Peyer's patch (tissue), 4 donors: ENCODE results near the gene ADGRL3. TPM values are rescaled to one million over a fixed set of nuclear protein-coding genes. Genes with fewer than 3 reads are reported as not detected.

Experiments used
- DNase-seq, 3 donors: peaks; one replicate each; pipeline ENCODE4 v3.0.0-alpha.2; 2017 to 2019
- H3K27ac ChIP-seq, 4 donors: fragments of 200-600 bp; sonication (generic); one replicate each; pipeline ENCODE4 v1.5.1; 2016 to 2019
- H3K27me3 ChIP-seq, 2 donors: fragments of 200-600 bp; sonication (generic); one replicate each; pipeline ENCODE4 v1.5.1; 2019
- H3K36me3 ChIP-seq, 3 donors: fragments of 200-600 bp; sonication (generic); one replicate each; pipeline ENCODE4 v1.5.1; 2016 to 2019
- H3K4me1 ChIP-seq, 4 donors: fragments of 200-600 bp; sonication (generic); one replicate each; pipeline ENCODE4 v1.5.1; 2016 to 2019
- H3K4me3 ChIP-seq, 4 donors: fragments of 200-600 bp; sonication (generic); 1 replicate in 3 of 4; 2 replicates in 1 of 4; pipeline ENCODE4 v1.5.1; 2016 to 2019; ENCODE audit warnings: mild to moderate bottlenecking in 1 of 4
- H3K9me3 ChIP-seq, 4 donors: fragments of 200-600 bp; sonication (generic); one replicate each; pipeline ENCODE4 v1.5.1; 2016 to 2019; ENCODE audit warnings: mild to moderate bottlenecking in 1 of 4
- CTCF ChIP-seq, 6 experiments: fragments of 450-650 bp in 4 of 6; fragments of 200-600 bp in 2 of 6; sonication (generic) in 1 of 6; IDR thresholded peaks; one replicate each; pipeline ENCODE4 v1.5.1; 2017 to 2019; ENCODE audit warnings: antibody characterized with exemption in 6 of 6, mild to moderate bottlenecking in 3 of 6, moderate library complexity in 1 of 6
- POLR2A ChIP-seq, 2 donors: fragments of 450-650 bp; IDR thresholded peaks; one replicate each; pipeline ENCODE4 v1.5.1; 2017; ENCODE audit warnings: antibody characterized with exemption in 2 of 2, mild to moderate bottlenecking in 2 of 2, moderate library complexity in 2 of 2
- total RNA-seq, 4 donors: library from RNA; depleted of rRNA; stranded (reverse); fragments of >200 nt; gene quantifications; one replicate each; pipeline ENCODE4 v1.1.0, GENCODE V29; 2016

ADGRL3 gene
- total RNA-seq, 4 donors from 2014 or later: 3.7 to 39.6 (median 9.1) TPM

GRCh38 chr4:61911313-61911756 lies 711.2 kb downstream of the ADGRL3 start:
- Histone ChIP-seq H3K27me3 (no peaks in the 10 kb centered on the region), H3K4me3 (no peak overlapping the region), H3K36me3 (no peaks in the 10 kb centered on the region), H3K27ac (no peak overlapping the region), H3K4me1 (no peaks in the 10 kb centered on the region), H3K9me3 (no peaks in the 10 kb centered on the region)
- TF ChIP-seq CTCF (IDR thresholded peaks at IDR 0.05) (no peak), POLR2A (IDR thresholded peaks at IDR 0.05) (no peak)
- no peak for DNase-seq

- TF ChIP-seq POLR2A (IDR thresholded peaks at IDR 0.05) (no peak), CTCF (IDR thresholded peaks at IDR 0.05) (no peak)
- no peak overlapping the region for H3K27ac ChIP-seq
- no peak for DNase-seq
Observed at GRCh38 chr4:61913619-61914018, 713.5 kb downstream of the ADGRL3 start.

GRCh38 chr4:61915501-61915900 lies 715.4 kb downstream of the ADGRL3 start:
- peaks cover 0 to 2% (median 0%) of the 10 kb centered on the region in 4 donors for H3K4me1 ChIP-seq
- no peak for DNase-seq
- H3K4me3 ChIP-seq: no peak overlapping the region
- TF ChIP-seq CTCF (IDR thresholded peaks at IDR 0.05): no peak
- TF ChIP-seq POLR2A (IDR thresholded peaks at IDR 0.05): no peak
- no peak overlapping the region for H3K27ac ChIP-seq
- no peaks in the 10 kb centered on the region for H3K9me3 ChIP-seq
- no peaks in the 10 kb centered on the region for H3K27me3 ChIP-seq
- no peaks in the 10 kb centered on the region for H3K36me3 ChIP-seq

More at GRCh38 chr4:61913619-61914018, 713.5 kb downstream of the ADGRL3 start:
- H3K27me3 ChIP-seq: no peaks in the 10 kb centered on the region
- no peaks in the 10 kb centered on the region for H3K36me3 ChIP-seq
- H3K4me1 ChIP-seq: no peaks in the 10 kb centered on the region
- no peaks in the 10 kb centered on the region for H3K9me3 ChIP-seq
- no peak overlapping the region for H3K4me3 ChIP-seq

- Histone ChIP-seq H3K27me3 (no peaks in the 10 kb centered on the region), H3K4me3 (no peak overlapping the region), H3K36me3 (no peaks in the 10 kb centered on the region), H3K27ac (no peak overlapping the region), H3K9me3 (no peaks in the 10 kb centered on the region), H3K4me1 (peaks cover 0 to 14% (median 0%) of the 10 kb centered on the region in 4 donors)
- TF ChIP-seq POLR2A (IDR thresholded peaks at IDR 0.05) (no peak), CTCF (IDR thresholded peaks at IDR 0.05) (no peak)
- DNase-seq: no peak
Observed at GRCh38 chr4:61918507-61918906, 718.4 kb downstream of the ADGRL3 start.

GRCh38 chr4:61918987-61919386 lies 718.9 kb downstream of the ADGRL3 start:
- no peak for TF ChIP-seq POLR2A (IDR thresholded peaks at IDR 0.05)
- TF ChIP-seq CTCF (IDR thresholded peaks at IDR 0.05): no peak
- no peaks in the 10 kb centered on the region for H3K9me3 ChIP-seq
- no peaks in the 10 kb centered on the region for H3K27me3 ChIP-seq
- H3K36me3 ChIP-seq: no peaks in the 10 kb centered on the region
- no peak overlapping the region for H3K27ac ChIP-seq
- H3K4me1 ChIP-seq: peaks cover 0 to 14% (median 0%) of the 10 kb centered on the region in 4 donors
- no peak for DNase-seq
- H3K4me3 ChIP-seq: no peak overlapping the region

GRCh38 chr4:61919561-61919960 lies 719.4 kb downstream of the ADGRL3 start:
- Histone ChIP-seq H3K27me3 (no peaks in the 10 kb centered on the region), H3K4me3 (no peak overlapping the region), H3K27ac (no peak overlapping the region), H3K4me1 (peaks cover 0 to 14% (median 0%) of the 10 kb centered on the region in 4 donors), H3K9me3 (no peaks in the 10 kb centered on the region), H3K36me3 (no peaks in the 10 kb centered on the region)
- DNase-seq: no peak
- TF ChIP-seq POLR2A (IDR thresholded peaks at IDR 0.05) (no peak), CTCF (IDR thresholded peaks at IDR 0.05) (no peak)
